Measurements from ENCODE around the gene SNAPC4.
"Not testable (repeated sequence)": the region's sequence is repeated elsewhere in the genome, so short reads cannot be mapped to it uniquely, and the experiment has no call there.

Gene SNAPC4

DNA sequence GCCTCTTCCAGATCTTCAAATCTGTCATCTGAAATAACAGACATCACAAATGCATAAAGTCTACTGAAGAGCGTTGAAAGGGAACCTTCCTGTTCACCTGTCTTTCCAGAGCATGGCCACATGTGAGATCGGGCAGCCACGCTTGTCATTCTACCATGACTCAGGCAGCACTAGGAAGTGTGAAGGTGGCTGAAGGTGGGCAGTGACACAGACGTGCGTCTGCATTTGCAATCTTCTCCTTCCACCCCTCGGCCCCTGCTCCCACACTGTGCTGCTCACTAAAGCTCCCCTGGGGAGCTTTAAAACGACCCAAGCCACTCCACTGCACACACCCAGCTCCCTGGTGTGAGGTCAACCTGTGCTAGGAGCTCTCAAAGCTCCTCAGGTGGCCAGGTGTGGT lies 7.9 kb upstream of the SNAPC4 start:
- Histone ChIP-seq H3K4me1 (ENCODE audit: control insufficient read depth in 2 of 2, insufficient read depth in 1 of 2, low read depth in 1 of 2, low read length in 2 of 2) (peaks cover 15 to 16% of the 10 kb centered on the region in 2 donors), H2BK5ac (ENCODE audit: low read length) (no peak overlapping the region), H3K27me3 (ENCODE audit: control insufficient read depth in 3 of 3, insufficient read depth in 3 of 3, low read depth in 1 of 3, low read length in 3 of 3) (no peaks in the 10 kb centered on the region), H3K23ac (ENCODE audit: low read depth, low read length, poor library complexity) (no peak overlapping the region), H3K14ac (ENCODE audit: low read length) (no peak overlapping the region), H2AFZ (ENCODE audit: low read length) (no peak overlapping the region), H2BK15ac (ENCODE audit: low read length) (no peak overlapping the region), H4K91ac (ENCODE audit: low read depth, low read length, poor library complexity) (no peak overlapping the region), H3K9ac (ENCODE audit: low read depth, low read length, poor library complexity) (no peak overlapping the region), H2BK12ac (ENCODE audit: low read length) (no peak overlapping the region), H3K18ac (ENCODE audit: low read length) (no peak overlapping the region), H3K4ac (ENCODE audit: low read length) (no peak overlapping the region), H2BK120ac (ENCODE audit: low read depth, low read length) (no peak overlapping the region), H3K27ac (replicated peaks; ENCODE audit: low read length) (no peak overlapping the region), H3K79me1 (ENCODE audit: low read depth, low read length) (peaks cover 25% of the 10 kb centered on the region), H3K4me2 (ENCODE audit: insufficient read depth, low read length, poor library complexity, severe bottlenecking) (no peak overlapping the region), H2AK5ac (ENCODE audit: low read depth, low read length) (no peak overlapping the region), H3K4me3 (ENCODE audit: low read length in 2 of 2) (no peak overlapping the region), H3K36me3 (replicated peaks in 1 of 2; ENCODE audit: control insufficient read depth in 2 of 2, insufficient read depth in 2 of 2, low read length in 2 of 2) (peaks cover 31 to 64% of the 10 kb centered on the region in 2 donors), H4K8ac (ENCODE audit: low read depth, low read length) (no peak overlapping the region), H3K9me3 (replicated peaks in 1 of 2; ENCODE audit: control insufficient read depth in 2 of 2, insufficient read depth in 1 of 2, low read depth in 1 of 2, low read length in 2 of 2) (peaks cover 0 to under 1% of the 10 kb centered on the region in 2 donors)
- WGBS, 2 donors (ENCODE audit: extremely low coverage in 2 of 2, insufficient read length in 2 of 2, insufficient replicate concordance in 1 of 2): no CpG with 5 or more reads among the region's 7 CpGs
- no peak for DNase-seq (ENCODE audit: low spot score)

DNA sequence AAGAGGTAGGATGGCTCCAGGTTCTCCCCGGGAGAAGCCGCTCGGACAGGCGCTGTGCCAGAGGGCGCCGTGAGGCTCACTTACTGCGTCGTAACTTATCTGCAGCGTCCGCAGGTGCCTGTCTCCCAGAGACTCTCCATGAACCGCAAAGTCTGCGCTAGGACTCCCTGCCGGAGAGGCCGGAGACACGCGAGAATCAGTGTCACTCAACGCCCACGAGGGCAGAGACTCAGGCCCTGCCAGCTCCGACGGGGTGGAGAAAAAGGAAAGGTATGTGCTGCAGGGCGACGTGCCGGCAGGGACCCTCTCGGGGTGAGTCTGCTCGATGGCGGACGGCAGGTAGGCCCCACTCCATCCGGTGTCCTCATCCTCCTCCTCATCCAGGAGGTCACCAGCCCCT lies 7.1 kb upstream of the SNAPC4 start:
- H3K36me3 ChIP-seq (replicated peaks in 1 of 2; ENCODE audit: control insufficient read depth in 2 of 2, insufficient read depth in 2 of 2, low read length in 2 of 2): peaks cover 34 to 63% of the 10 kb centered on the region in 2 donors
- H3K4me3 ChIP-seq (ENCODE audit: low read length in 2 of 2); DNase-seq (ENCODE audit: low spot score): not testable (repeated sequence)

DNA sequence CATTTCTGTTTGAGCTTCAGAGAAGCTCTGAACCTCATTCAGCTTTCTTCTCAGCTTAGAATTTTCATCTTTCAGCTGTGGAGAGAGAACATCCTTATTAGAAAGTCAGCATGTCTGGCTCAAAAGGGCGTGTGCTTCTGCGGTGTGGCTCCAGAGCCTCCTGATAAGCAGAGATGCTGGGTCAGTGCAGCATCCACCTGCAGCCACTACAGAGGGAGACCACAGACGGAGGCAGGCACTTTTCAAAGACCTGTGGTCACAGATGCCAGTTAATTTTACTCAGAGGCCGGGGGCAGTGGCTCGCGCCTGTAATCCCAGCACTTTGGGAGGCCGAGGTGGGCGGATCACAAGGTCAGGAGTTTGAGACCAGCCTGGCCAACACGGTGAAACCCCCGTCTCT lies 5.9 kb upstream of the SNAPC4 start:
- not testable (repeated sequence) for H3K27ac ChIP-seq (replicated peaks; ENCODE audit: low read length); H3K14ac ChIP-seq (ENCODE audit: low read length); H4K8ac ChIP-seq (ENCODE audit: low read depth, low read length); H3K18ac ChIP-seq (ENCODE audit: low read length); H3K9ac ChIP-seq (ENCODE audit: low read depth, low read length, poor library complexity); H3K4ac ChIP-seq (ENCODE audit: low read length); H4K91ac ChIP-seq (ENCODE audit: low read depth, low read length, poor library complexity); H2AK5ac ChIP-seq (ENCODE audit: low read depth, low read length); H3K4me2 ChIP-seq (ENCODE audit: insufficient read depth, low read length, poor library complexity, severe bottlenecking); H3K27me3 ChIP-seq (ENCODE audit: control insufficient read depth in 3 of 3, insufficient read depth in 3 of 3, low read depth in 1 of 3, low read length in 3 of 3); H2AFZ ChIP-seq (ENCODE audit: low read length); H3K23ac ChIP-seq (ENCODE audit: low read depth, low read length, poor library complexity); DNase-seq (ENCODE audit: low spot score); H3K4me1 ChIP-seq (ENCODE audit: control insufficient read depth in 2 of 2, insufficient read depth in 1 of 2, low read depth in 1 of 2, low read length in 2 of 2); H2BK12ac ChIP-seq (ENCODE audit: low read length); H2BK15ac ChIP-seq (ENCODE audit: low read length); H2BK5ac ChIP-seq (ENCODE audit: low read length); H3K9me3 ChIP-seq (replicated peaks in 1 of 2; ENCODE audit: control insufficient read depth in 2 of 2, insufficient read depth in 1 of 2, low read depth in 1 of 2, low read length in 2 of 2); H2BK120ac ChIP-seq (ENCODE audit: low read depth, low read length); H3K4me3 ChIP-seq (ENCODE audit: low read length in 2 of 2)
- Histone ChIP-seq H3K36me3 (replicated peaks in 1 of 2; ENCODE audit: control insufficient read depth in 2 of 2, insufficient read depth in 2 of 2, low read length in 2 of 2) (peaks cover 41 to 64% of the 10 kb centered on the region in 2 donors), H3K79me1 (ENCODE audit: low read depth, low read length) (peaks cover 15% of the 10 kb centered on the region)
- no CpG with 5 or more reads among the region's 10 CpGs for WGBS, 2 donors (ENCODE audit: extremely low coverage in 2 of 2, insufficient read length in 2 of 2, insufficient replicate concordance in 1 of 2)

More for the DNA sequence above, 7.1 kb upstream of the SNAPC4 start:
- H3K79me1 ChIP-seq (ENCODE audit: low read depth, low read length): peaks cover 25% of the 10 kb centered on the region
- H3K9me3 ChIP-seq (replicated peaks in 1 of 2; ENCODE audit: control insufficient read depth in 2 of 2, insufficient read depth in 1 of 2, low read depth in 1 of 2, low read length in 2 of 2); H4K8ac ChIP-seq (ENCODE audit: low read depth, low read length); H4K91ac ChIP-seq (ENCODE audit: low read depth, low read length, poor library complexity); H3K23ac ChIP-seq (ENCODE audit: low read depth, low read length, poor library complexity); H3K27ac ChIP-seq (replicated peaks; ENCODE audit: low read length); H3K4me2 ChIP-seq (ENCODE audit: insufficient read depth, low read length, poor library complexity, severe bottlenecking); H2AK5ac ChIP-seq (ENCODE audit: low read depth, low read length); H2BK5ac ChIP-seq (ENCODE audit: low read length); H2BK120ac ChIP-seq (ENCODE audit: low read depth, low read length); H3K27me3 ChIP-seq (ENCODE audit: control insufficient read depth in 3 of 3, insufficient read depth in 3 of 3, low read depth in 1 of 3, low read length in 3 of 3); H3K4ac ChIP-seq (ENCODE audit: low read length); H3K14ac ChIP-seq (ENCODE audit: low read length); H3K18ac ChIP-seq (ENCODE audit: low read length); H2BK12ac ChIP-seq (ENCODE audit: low read length); H2BK15ac ChIP-seq (ENCODE audit: low read length); H2AFZ ChIP-seq (ENCODE audit: low read length); H3K9ac ChIP-seq (ENCODE audit: low read depth, low read length, poor library complexity): not testable (repeated sequence)
- peaks cover 16% of the 10 kb centered on the region in 2 donors for H3K4me1 ChIP-seq (ENCODE audit: control insufficient read depth in 2 of 2, insufficient read depth in 1 of 2, low read depth in 1 of 2, low read length in 2 of 2)
- no CpG with 5 or more reads among the region's 28 CpGs for WGBS, 2 donors (ENCODE audit: extremely low coverage in 2 of 2, insufficient read length in 2 of 2, insufficient replicate concordance in 1 of 2)

DNA sequence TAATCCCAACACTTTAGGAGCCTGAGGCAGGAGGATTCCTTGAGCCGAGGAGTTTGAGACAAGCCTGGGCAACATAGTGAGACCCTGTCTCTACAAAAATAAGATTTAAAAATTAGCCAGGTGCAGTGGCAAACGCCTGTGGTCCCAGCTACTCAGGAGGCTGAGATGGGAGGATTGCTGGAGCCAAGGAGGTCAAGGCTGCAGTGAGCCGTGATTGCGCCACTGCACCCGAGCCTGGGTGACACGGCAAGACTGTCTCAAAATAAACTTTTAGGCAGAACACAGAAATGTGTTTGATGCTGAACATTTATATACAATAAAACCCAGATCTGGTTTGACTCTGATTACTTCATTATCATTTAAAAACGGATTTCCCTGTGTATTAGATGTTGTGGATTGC lies 5.5 kb upstream of the SNAPC4 start:
- Histone ChIP-seq H3K27ac (replicated peaks; ENCODE audit: low read length) (no peak overlapping the region), H3K4me1 (ENCODE audit: control insufficient read depth in 2 of 2, insufficient read depth in 1 of 2, low read depth in 1 of 2, low read length in 2 of 2) (peaks cover 8 to 9% of the 10 kb centered on the region in 2 donors), H3K9me3 (replicated peaks in 1 of 2; ENCODE audit: control insufficient read depth in 2 of 2, insufficient read depth in 1 of 2, low read depth in 1 of 2, low read length in 2 of 2) (no peaks in the 10 kb centered on the region), H3K4me3 (ENCODE audit: low read length in 2 of 2) (no peak overlapping the region), H4K91ac (ENCODE audit: low read depth, low read length, poor library complexity) (no peak overlapping the region), H3K79me1 (ENCODE audit: low read depth, low read length) (peaks cover 11% of the 10 kb centered on the region), H3K23ac (ENCODE audit: low read depth, low read length, poor library complexity) (no peak overlapping the region), H2AK5ac (ENCODE audit: low read depth, low read length) (no peak overlapping the region), H3K9ac (ENCODE audit: low read depth, low read length, poor library complexity) (no peak overlapping the region), H2BK120ac (ENCODE audit: low read depth, low read length) (no peak overlapping the region), H4K8ac (ENCODE audit: low read depth, low read length) (no peak overlapping the region), H2AFZ (ENCODE audit: low read length) (no peak overlapping the region), H2BK15ac (ENCODE audit: low read length) (no peak overlapping the region), H2BK12ac (ENCODE audit: low read length) (no peak overlapping the region), H3K36me3 (replicated peaks in 1 of 2; ENCODE audit: control insufficient read depth in 2 of 2, insufficient read depth in 2 of 2, low read length in 2 of 2) (peaks cover 41 to 64% of the 10 kb centered on the region in 2 donors), H3K14ac (ENCODE audit: low read length) (no peak overlapping the region), H2BK5ac (ENCODE audit: low read length) (no peak overlapping the region), H3K27me3 (ENCODE audit: control insufficient read depth in 3 of 3, insufficient read depth in 3 of 3, low read depth in 1 of 3, low read length in 3 of 3) (no peaks in the 10 kb centered on the region), H3K4ac (ENCODE audit: low read length) (no peak overlapping the region), H3K18ac (ENCODE audit: low read length) (no peak overlapping the region), H3K4me2 (ENCODE audit: insufficient read depth, low read length, poor library complexity, severe bottlenecking) (no peak overlapping the region)
- WGBS, 2 donors (ENCODE audit: extremely low coverage in 2 of 2, insufficient read length in 2 of 2, insufficient replicate concordance in 1 of 2): no CpG with 5 or more reads among the region's 7 CpGs
- DNase-seq (ENCODE audit: low spot score): no peak

Measured in neuronal stem cell (in vitro differentiated cells).